ENCODE results near the gene RXRA. TPM values are rescaled to one million over a fixed set of nuclear protein-coding genes. Genes with fewer than 3 reads are reported as not detected.

The RXRA gene
- polyA plus RNA-seq, 1 donor from 2014 or later, result 2.7 TPM

DNA sequence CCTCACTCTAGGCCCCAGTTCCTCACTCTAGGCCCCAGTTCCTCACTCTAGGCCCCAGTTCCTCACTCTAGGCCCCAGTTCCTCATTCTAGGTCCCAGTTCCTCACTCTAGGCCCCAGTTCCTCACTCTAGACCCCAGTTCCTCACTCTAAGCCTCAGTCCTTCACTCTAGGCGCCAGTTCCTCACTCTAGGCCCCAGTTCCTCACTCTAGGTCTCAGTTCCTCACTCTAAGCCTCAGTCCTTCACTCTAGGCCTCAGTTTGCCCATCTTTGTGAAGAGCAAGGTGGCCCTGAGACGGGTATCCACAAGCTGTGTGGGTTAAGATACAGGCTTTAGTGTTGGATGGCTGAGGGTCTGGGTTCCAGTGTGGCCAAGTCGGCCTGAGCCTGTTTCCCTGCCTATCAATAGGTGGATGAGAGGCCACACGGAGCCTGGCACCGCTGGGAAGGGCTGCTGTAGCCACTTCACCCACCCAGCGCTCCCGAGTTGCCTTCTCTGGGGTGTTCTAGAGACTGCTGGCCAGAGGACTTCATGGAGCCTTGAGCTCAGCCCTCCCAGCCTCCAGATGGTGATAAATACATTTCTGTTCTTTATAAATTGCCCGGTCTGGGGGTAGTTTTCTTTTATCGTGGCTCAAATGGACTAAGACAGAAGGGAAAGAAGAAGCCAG, 150.2 kb downstream of the RXRA start:
- no peaks in the 10 kb centered on the region for H3F3A ChIP-seq (ENCODE audit: insufficient read depth, low read length, poor library complexity, severe bottlenecking)
- H3K9ac ChIP-seq (ENCODE audit: low read length), result no peak overlapping the region

GRCh38 chr9:134476942-134477335, 150.7 kb downstream of the RXRA start:
- TF ChIP-seq EZH2 (IDR thresholded peaks at IDR 0.05; ENCODE audit: borderline replicate concordance, insufficient read depth, low read length, poor library complexity, severe bottlenecking) (no peak), POLR2AphosphoS5 (IDR thresholded peaks at IDR 0.05) (no peak), TAF1 (IDR thresholded peaks at IDR 0.05; ENCODE audit: low read depth) (no peak), EP300 (conservative IDR thresholded peaks at IDR 0.05; ENCODE audit: poor library complexity, severe bottlenecking) (no peak), MXI1 (conservative IDR thresholded peaks at IDR 0.05; ENCODE audit: poor library complexity, severe bottlenecking) (no peak), SMC3 (conservative IDR thresholded peaks at IDR 0.05; ENCODE audit: poor library complexity) (no peak), CTCF (IDR thresholded peaks at IDR 0.05; ENCODE audit: poor library complexity, severe bottlenecking) (no peak), RAD21 (conservative IDR thresholded peaks at IDR 0.05) (no peak)
- TF ChIP-seq, protein P1, sequence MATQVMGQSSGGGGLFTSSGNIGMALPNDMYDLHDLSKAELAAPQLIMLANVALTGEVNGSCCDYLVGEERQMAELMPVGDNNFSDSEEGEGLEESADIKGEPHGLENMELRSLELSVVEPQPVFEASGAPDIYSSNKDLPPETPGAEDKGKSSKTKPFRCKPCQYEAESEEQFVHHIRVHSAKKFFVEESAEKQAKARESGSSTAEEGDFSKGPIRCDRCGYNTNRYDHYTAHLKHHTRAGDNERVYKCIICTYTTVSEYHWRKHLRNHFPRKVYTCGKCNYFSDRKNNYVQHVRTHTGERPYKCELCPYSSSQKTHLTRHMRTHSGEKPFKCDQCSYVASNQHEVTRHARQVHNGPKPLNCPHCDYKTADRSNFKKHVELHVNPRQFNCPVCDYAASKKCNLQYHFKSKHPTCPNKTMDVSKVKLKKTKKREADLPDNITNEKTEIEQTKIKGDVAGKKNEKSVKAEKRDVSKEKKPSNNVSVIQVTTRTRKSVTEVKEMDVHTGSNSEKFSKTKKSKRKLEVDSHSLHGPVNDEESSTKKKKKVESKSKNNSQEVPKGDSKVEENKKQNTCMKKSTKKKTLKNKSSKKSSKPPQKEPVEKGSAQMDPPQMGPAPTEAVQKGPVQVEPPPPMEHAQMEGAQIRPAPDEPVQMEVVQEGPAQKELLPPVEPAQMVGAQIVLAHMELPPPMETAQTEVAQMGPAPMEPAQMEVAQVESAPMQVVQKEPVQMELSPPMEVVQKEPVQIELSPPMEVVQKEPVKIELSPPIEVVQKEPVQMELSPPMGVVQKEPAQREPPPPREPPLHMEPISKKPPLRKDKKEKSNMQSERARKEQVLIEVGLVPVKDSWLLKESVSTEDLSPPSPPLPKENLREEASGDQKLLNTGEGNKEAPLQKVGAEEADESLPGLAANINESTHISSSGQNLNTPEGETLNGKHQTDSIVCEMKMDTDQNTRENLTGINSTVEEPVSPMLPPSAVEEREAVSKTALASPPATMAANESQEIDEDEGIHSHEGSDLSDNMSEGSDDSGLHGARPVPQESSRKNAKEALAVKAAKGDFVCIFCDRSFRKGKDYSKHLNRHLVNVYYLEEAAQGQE (IDR thresholded peaks at IDR 0.05; ENCODE audit: borderline replicate concordance), result no peak
- H3K4me3 ChIP-seq (ENCODE audit: low read length), result no peak overlapping the region
- no peaks in the 10 kb centered on the region for H3K36me3 ChIP-seq (ENCODE audit: insufficient read depth, low read length)

More for the DNA sequence above, 150.2 kb downstream of the RXRA start:
- no peaks in the 10 kb centered on the region for H3K9me3 ChIP-seq (ENCODE audit: low read length)
- H3K79me2 ChIP-seq (replicated peaks; ENCODE audit: insufficient read depth, low read length), result no peaks in the 10 kb centered on the region
- H3K9me2 ChIP-seq (ENCODE audit: insufficient read depth, low read length), result no peaks in the 10 kb centered on the region
- H3K27me3 ChIP-seq (ENCODE audit: insufficient read depth, low read depth, low read length), result no peaks in the 10 kb centered on the region
- no peak overlapping the region for H2AFZ ChIP-seq (ENCODE audit: low read depth, low read length)
- no peak overlapping the region for H3K27ac ChIP-seq (ENCODE audit: low read length)
- H4K20me1 ChIP-seq (ENCODE audit: insufficient read depth), result no peaks in the 10 kb centered on the region
- no peak overlapping the region for H3K4me2 ChIP-seq (ENCODE audit: low read length)
- H3K36me3 ChIP-seq (ENCODE audit: insufficient read depth, low read length), result no peaks in the 10 kb centered on the region
- TF ChIP-seq EP300 (conservative IDR thresholded peaks at IDR 0.05; ENCODE audit: poor library complexity, severe bottlenecking) (no peak), CTCF (IDR thresholded peaks at IDR 0.05; ENCODE audit: poor library complexity, severe bottlenecking) (no peak), EZH2 (IDR thresholded peaks at IDR 0.05; ENCODE audit: borderline replicate concordance, insufficient read depth, low read length, poor library complexity, severe bottlenecking) (no peak), POLR2AphosphoS5 (IDR thresholded peaks at IDR 0.05) (no peak), MXI1 (conservative IDR thresholded peaks at IDR 0.05; ENCODE audit: poor library complexity, severe bottlenecking) (no peak)
- TF ChIP-seq, protein P1 (IDR thresholded peaks at IDR 0.05; ENCODE audit: borderline replicate concordance), result no peak
- H3K4me3 ChIP-seq (ENCODE audit: low read length), result no peak overlapping the region

More at GRCh38 chr9:134476942-134477335, 150.7 kb downstream of the RXRA start:
- no peak overlapping the region for H3K4me2 ChIP-seq (ENCODE audit: low read length)
- no peaks in the 10 kb centered on the region for H3K79me2 ChIP-seq (replicated peaks; ENCODE audit: insufficient read depth, low read length)
- no peak overlapping the region for H3K27ac ChIP-seq (ENCODE audit: low read length)
- no peaks in the 10 kb centered on the region for H3F3A ChIP-seq (ENCODE audit: insufficient read depth, low read length, poor library complexity, severe bottlenecking)
- no peak overlapping the region for H3K9ac ChIP-seq (ENCODE audit: low read length)
- no peaks in the 10 kb centered on the region for H3K27me3 ChIP-seq (ENCODE audit: insufficient read depth, low read depth, low read length)
- no peaks in the 10 kb centered on the region for H3K9me2 ChIP-seq (ENCODE audit: insufficient read depth, low read length)
- H2AFZ ChIP-seq (ENCODE audit: low read depth, low read length), result no peak overlapping the region
- no peaks in the 10 kb centered on the region for H4K20me1 ChIP-seq (ENCODE audit: insufficient read depth)
- H3K9me3 ChIP-seq (ENCODE audit: low read length), result no peaks in the 10 kb centered on the region
